HepG2 (cell line): ENCODE measurements around the gene CLEC6A.

Experiments used
- ELF1 ChIP-seq: sonication (generic); formaldehyde crosslinking; IDR thresholded peaks from 2 replicates; pipeline ENCODE4 v1.4.0; 2020; ENCODE audit warnings: missing genetic modification reagents
- HMGA1 ChIP-seq: sonication (generic); formaldehyde crosslinking; conservative IDR thresholded peaks from 2 replicates; pipeline ENCODE4 v1.4.0; 2020; ENCODE audit warnings: missing genetic modification reagents
- MAF1 ChIP-seq: sonication (generic); formaldehyde crosslinking; IDR thresholded peaks from 2 replicates; pipeline ENCODE4 v1.5.0; 2020; ENCODE audit warnings: missing genetic modification reagents, borderline replicate concordance
- PAXIP1 ChIP-seq: sonication (generic); formaldehyde crosslinking; conservative IDR thresholded peaks from 2 replicates; pipeline ENCODE4 v1.4.0; 2020; ENCODE audit warnings: mild to moderate bottlenecking, missing genetic modification reagents, moderate library complexity
- POLR2A ChIP-seq, 2 experiments: IDR thresholded peaks; 2 replicates each; pipeline ENCODE4 v1.6.1; 2011; ENCODE audit warnings: low read depth in 2 of 2, low read length in 2 of 2, mild to moderate bottlenecking in 1 of 2, moderate library complexity in 1 of 2; ENCODE audit not compliant: insufficient read depth in 1 of 2
- SNAPC2 ChIP-seq: sonication (generic); formaldehyde crosslinking; IDR thresholded peaks from 2 replicates; pipeline ENCODE4 v1.8.1; 2022; ENCODE audit warnings: mild to moderate bottlenecking, missing genetic modification reagents
- ZNF446 ChIP-seq: sonication (generic); formaldehyde crosslinking; IDR thresholded peaks from 2 replicates; pipeline ENCODE4 v1.5.0; 2020; ENCODE audit warnings: mild to moderate bottlenecking, missing genetic modification reagents
- TF ChIP-seq, protein P1 (sequence below): sonication (generic); formaldehyde crosslinking; IDR thresholded peaks from 2 replicates; pipeline ENCODE4 v1.5.0; 2020; ENCODE audit warnings: mild to moderate bottlenecking, missing genetic modification reagents, moderate library complexity

- TF ChIP-seq MAF1 (CRISPR knock-in tag), result no peak
- no peak for TF ChIP-seq ELF1 (CRISPR knock-in tag)
- no peak for TF ChIP-seq POLR2A (IDR thresholded peaks at IDR 0.05; ENCODE audit: insufficient read depth in 1 of 2, low read depth in 2 of 2, low read length in 2 of 2)
- no peak for TF ChIP-seq ZNF446
- no peak for TF ChIP-seq PAXIP1 (CRISPR knock-in tag)
- no peak for TF ChIP-seq SNAPC2 (CRISPR knock-in tag)
- TF ChIP-seq HMGA1 (CRISPR knock-in tag), result no peak
- TF ChIP-seq, protein P1, sequence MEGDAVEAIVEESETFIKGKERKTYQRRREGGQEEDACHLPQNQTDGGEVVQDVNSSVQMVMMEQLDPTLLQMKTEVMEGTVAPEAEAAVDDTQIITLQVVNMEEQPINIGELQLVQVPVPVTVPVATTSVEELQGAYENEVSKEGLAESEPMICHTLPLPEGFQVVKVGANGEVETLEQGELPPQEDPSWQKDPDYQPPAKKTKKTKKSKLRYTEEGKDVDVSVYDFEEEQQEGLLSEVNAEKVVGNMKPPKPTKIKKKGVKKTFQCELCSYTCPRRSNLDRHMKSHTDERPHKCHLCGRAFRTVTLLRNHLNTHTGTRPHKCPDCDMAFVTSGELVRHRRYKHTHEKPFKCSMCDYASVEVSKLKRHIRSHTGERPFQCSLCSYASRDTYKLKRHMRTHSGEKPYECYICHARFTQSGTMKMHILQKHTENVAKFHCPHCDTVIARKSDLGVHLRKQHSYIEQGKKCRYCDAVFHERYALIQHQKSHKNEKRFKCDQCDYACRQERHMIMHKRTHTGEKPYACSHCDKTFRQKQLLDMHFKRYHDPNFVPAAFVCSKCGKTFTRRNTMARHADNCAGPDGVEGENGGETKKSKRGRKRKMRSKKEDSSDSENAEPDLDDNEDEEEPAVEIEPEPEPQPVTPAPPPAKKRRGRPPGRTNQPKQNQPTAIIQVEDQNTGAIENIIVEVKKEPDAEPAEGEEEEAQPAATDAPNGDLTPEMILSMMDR, result no peak
These were observed 62.2 kb downstream of the CLEC6A start for GRCh38 chr12:8517971-8518370.
